Stimulated activated CD8-positive, alpha-beta memory T cell treated with anti-CD3 and anti-CD28 coated beads, Interleukin-12 subunit alpha, Interleukin-12 subunit beta, amount 100 ng/mL, for 4 hours (primary cell): ENCODE results near the gene PDE6H.

Experiments used
- DNase-seq: peaks from one replicate; pipeline ENCODE4 v3.0.0-alpha.2; 2020; ENCODE audit warnings: low read depth

PDE6H gene

DNA sequence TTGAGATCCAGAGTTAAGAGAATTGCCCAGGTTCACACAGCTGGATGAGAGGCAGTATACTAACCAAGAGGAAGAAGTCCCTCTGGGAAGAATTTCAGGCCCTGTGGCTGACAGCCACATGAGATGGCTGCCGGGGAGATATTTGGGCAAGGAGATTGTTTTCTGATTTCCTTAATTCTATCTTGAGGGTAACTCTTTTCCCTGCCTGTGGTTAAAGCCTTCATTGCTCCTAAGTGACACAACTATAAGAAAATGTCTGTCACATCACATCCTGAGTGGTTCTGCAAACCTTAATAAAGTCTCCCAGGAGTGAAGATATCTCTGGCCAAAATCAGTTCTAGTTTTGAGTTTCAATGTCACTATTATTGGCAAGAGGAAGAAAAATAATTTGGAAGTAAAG lies 21.0 kb upstream of the PDE6H start:
- no peak for DNase-seq

DNA sequence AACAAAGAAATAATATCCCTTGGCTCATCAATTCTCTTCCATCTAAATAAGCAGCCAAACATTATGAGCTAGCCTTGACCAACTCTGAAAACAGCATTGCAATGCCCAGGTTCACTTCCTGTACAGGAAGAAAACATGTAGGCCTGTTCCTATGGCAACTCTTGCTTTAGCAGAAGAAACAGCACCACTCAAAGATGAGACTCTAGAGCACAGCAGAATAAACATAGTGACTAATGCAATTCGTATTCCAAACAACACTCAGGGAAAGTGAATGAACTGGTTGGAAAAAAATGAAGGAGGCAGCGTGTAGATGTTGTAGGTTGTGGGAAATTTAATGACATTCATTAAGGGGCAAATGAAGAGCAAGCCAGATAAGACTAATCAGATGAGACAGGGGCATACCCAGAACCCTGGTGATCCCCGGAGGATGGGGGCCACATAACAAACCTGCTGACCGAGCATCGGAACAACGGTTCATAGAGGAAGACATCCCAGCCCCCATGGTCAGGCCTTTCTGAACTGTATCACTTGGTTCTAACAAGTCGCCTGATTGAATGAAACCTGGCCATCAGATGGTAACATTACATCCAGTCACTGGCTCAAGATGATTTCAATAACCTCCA lies 20.4 kb upstream of the PDE6H start:
- no peak for DNase-seq

DNA sequence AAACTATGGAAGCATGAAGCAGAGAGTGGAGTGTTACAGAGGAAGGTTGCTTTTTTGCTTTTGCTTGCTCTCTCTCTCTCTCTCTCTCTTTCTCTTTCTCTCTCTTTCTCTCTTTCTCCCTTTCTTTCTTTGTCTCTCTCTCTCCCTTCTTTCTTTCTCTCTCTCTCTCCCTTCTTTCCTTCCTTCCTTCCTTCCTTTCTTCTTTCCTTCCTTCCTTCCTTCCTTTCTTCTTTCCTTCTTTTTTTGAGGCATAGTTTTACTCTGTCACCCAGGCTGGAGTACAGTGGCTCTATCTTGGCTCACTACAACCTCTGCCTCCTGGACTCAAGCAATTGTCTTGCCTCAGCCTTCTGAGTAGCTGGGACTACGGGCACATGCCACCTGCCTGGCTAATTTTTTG lies 19.1 kb upstream of the PDE6H start:
- no peak for DNase-seq

DNA sequence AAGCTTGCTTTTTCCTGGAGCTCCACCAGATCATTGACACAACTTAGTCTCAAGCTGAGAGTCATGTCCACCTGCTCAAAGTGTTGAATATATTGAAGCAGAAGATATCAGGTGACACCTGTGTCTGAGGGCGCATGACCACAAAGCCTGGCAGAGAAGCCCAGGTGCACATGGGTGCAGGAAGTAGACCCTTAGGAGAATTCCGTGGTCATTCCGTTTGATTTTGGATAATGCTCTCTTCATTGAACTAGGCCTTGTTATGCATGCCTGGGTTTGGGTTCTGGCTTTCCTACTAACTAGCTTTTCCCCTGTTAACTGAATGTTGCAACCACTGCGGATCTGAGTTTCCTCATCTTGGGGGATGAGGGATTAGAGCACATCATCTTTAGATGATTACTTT lies 18.6 kb upstream of the PDE6H start:
- no peak for DNase-seq

DNA sequence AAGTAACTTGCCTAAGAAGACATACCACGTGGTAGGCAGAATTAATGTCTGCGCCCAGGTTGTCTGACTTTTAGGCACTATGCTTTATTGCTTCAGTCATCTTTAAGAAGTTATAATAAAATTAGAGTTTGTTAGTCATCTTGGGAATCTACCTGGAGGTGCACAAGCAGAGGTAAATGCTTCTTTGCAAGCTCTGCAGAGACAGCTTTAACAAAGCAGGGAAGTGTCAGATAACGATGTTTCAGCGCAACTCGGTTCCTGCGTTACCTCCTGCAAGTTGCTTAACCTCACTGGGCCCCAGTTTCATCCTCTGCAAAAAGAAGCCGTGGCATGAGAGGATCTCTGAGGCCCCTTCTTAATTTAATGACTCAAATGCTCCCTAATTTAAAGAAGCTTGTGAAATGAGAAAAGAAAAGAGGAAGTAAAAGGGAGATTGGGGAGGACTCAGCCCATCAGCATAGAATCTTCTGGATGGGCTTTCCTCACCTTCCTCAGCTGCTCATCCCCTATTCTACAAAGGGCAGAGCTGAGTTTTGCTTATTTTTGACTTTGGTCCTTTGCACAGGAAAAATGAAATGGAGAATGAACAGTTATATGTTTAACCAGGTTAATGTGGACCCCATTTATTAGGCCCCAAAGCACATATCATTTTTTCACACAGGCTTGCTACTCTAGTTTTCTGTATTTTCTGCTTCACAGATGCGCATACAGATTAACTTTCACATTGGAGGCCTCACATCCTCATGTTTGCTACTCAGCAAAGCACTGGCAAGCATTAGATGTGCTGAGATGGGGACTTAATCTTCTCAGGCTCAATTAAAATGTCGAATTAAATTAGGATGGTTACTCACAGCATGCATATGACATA lies 16.6 kb upstream of the PDE6H start:
- no peak for DNase-seq

DNA sequence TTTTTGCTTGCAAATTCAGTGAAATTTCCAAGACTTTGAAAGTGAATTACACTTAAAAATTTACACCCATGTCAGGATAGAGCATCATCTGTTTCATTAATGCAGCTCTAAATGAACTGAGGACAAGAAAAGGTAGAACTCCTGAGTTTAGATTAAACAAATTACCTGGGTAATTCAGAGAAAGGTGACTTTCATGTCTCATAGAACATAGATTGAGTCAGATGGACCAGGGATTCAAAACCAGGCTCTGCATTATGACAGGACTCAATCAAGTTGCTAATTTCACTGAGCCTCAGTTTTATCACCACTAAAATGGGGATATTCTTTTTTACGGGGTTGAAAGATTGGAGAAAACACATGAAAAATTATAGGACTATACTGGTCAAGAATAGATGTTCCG lies 15.9 kb upstream of the PDE6H start:
- no peak for DNase-seq

DNA sequence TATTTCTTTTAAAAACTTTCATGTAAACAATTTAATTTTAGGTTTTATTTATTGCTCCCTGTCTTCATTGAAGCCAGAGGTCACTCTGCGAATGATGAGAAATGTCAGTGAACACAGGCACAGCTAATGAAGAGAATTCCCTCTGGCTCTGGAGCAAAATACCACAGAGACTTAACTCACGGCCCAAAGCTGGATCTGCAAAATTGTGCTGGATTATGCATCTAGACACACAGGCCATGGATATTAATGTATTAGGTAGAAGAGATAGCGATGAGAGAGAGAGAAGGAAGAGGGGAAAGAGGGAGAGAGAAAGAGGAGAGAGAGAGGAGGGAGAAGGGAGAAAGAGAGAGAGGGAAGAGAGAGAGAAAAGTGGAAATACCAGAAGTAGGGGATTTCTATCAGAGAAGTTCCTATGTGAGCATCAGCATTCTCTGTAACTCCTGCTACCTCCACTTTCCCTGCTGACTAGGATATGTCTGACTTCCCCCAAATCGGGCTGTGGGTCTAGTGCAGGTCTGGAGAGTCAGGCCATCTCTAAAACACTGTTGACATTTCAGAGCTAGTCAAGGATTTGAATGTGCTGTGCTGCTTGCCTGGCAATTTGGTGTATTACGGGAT lies 15.2 kb upstream of the PDE6H start:
- no peak for DNase-seq

GRCh38 chr12:14958361-14959125 lies 14.3 kb upstream of the PDE6H start:
- DNase-seq, result no peak

GRCh38 chr12:14959126-14959440 lies 13.8 kb upstream of the PDE6H start:
- DNase-seq, result no peak

- DNase-seq, result no peak
Measured at GRCh38 chr12:14959463-14959862, 13.4 kb upstream of the PDE6H start.

DNA sequence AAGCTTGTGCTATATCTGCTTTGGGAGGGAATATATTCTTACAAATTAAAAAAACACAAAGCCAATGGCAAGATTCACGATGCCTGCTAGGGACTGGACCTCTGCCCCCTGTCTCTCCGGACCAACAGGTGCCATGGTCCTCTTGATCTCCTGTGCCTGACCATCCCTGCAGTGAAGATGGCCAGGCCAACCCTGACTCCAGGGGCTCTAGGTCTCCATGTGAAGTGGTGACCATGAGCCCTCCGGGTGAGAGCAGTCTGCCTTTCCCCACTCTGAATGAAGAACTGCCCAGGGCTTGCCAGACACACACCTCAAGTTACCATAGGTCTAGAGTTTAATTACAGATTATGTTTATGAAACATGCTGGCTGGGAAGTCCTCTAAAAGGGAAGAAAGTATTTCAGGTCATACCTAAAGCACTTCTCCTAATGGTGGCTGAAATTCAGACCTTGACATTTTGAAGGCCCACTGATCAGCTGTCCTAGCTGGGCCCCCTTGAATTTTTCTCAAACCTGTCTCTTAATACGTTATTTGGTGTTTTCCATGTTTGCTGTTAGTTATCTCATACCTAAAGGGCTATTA lies 12.8 kb upstream of the PDE6H start:
- DNase-seq, result no peak

- DNase-seq, result no peak
Measured at GRCh38 chr12:14960548-14961465, 12.0 kb upstream of the PDE6H start.

DNA sequence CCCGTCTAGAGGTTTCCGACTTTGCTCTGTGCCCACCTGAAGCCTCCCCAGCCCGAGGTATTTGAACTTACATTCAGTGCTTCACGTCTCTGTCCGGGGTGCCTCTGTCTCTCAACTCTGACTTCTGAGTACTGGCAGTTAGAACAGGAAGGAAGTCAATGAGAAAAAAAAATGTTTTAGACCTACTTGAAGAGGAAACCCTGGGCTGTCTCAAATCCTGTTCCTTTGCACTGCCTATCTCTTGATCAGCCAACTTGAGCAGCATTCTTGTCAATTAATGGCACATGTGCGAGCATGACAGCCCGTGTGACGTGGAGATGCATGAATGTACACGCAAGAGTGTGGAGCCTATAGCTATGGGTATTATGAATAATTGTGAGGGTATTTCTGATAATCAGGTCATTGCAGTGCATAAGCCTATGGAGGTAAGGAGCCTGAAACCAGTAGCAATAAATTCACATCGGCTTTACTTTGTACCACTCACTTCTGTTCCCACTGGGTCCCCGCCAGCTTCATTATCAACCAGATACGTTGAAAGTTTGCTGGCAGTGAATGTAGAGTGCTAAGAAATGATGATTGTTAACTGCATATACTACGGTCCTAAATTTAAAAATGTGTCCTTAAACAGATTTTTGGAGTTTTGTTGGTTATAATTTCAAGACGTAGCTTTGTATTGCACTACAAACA lies 11.2 kb upstream of the PDE6H start, which contains the start of gene ARHGDIB:
ARHGDIB (minus strand) TSS at position 136 of the 687 bp plus-strand sequence. CDS start 10,889 bp downstream, outside the sequence.
- DNase-seq, result peak; percentile 41

- no peak for DNase-seq
Measured at GRCh38 chr12:14962153-14962539, 10.7 kb upstream of the PDE6H start.

DNA sequence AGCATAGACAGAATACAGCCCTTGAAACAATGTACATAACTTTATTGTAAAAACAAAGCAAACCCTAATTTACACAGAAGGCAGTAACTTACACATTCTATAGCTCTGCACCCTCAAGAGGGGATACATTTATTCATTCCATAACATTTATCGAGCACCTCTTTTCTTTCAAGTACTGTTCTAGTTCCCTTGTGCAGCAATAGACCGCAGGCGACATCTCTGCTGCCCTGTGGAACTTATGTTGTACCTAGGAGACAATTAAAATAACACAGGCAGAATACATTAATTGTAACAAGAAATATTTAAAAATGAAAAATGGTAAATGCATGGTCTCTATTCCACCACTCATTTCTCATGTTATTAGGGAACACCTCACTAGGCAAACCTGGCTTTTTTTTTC lies 10.0 kb upstream of the PDE6H start:
- no peak for DNase-seq

- no peak for DNase-seq
Measured at GRCh38 chr12:14963520-14963919, 9.3 kb upstream of the PDE6H start.

DNA sequence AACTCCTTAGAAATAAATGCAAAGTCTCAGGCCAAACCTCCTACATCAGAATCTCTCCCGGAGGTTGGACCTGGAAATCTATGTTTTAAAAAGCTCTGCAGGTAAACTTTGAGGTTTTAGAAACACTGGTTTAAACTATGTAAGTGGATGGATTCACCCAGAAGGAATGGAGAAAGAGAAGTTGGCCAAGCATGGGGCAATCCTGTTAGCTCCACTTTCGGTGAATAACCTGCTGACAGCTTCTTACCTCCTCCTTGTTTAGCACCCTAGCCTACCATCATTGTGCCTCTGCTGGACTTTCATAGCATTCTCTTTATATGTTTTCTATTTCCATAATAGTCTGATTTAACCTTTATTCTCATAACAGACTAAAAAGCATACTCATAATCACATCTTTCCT lies 8.4 kb upstream of the PDE6H start:
- DNase-seq, result no peak

DNA sequence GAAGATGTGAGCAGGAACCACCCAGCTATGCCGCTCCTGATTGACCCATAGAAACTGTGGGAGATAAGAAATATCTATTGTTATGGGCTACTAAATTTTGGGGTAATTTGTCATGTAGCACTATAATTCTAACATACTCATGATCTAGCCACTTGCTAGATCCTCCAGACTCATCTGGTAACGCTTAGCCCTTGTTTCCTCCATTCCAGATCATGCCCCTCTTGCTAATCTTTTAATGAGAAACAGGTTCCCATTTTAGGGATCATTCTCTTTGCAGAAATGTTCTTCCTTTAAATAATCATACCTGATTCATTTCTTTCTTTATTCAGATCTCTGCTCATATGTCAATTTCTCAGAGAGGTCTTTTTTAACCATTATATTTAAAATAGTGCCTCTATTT lies 7.6 kb upstream of the PDE6H start:
- DNase-seq, result no peak

DNA sequence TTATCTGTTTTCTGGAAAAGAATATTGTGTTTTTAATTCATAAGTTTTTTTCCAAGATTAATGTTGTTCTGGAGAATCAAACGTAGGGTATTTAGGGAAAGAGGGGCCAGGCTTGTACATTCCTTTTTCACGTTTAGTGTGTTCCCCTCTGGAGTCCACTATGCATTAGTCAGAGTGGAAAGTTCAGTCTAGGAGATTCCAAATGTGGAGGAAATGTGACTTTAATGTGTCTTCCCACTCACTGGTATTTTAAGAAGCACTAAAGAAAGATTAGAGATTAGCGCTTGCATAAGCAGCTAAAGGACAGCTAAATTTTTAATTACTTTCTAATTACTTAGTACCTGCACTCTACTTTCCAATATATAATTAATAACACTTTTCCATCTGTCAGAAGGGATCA lies 4.4 kb upstream of the PDE6H start:
- DNase-seq, result no peak

DNA sequence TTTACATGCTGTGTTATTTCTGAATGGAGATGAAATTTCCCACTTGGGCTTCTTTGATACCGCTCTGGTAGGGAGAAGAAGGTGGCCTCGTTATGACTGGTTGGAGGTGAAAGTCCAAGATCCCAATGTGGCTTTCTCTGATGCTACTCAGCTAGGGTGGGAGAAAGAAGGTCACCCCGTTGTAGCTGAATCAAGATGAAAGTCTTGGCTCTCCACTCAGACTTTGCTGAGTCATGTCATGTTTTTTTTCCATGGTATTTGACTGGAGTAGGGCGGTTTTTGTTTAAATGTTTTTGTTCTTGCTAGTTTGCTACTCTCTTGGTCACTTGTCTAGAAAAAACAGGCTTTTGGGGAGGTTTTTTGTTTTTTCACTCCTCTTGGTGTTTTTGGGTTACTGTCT lies 2.4 kb upstream of the PDE6H start:
- DNase-seq, result no peak

- no peak for DNase-seq
Measured at GRCh38 chr12:14974633-14975032, 1.8 kb downstream of the PDE6H start.
